Ishikawa (cell line): ENCODE data around the gene DACT2.

Source experiments
- EP300 ChIP-seq: IDR thresholded peaks from 2 replicates; pipeline ENCODE4 v1.6.1; 2012; ENCODE audit warnings: borderline replicate concordance
- FOXM1 ChIP-seq: IDR thresholded peaks from 2 replicates; pipeline ENCODE4 v1.6.1; 2012; ENCODE audit warnings: low read depth, borderline replicate concordance
- MAX ChIP-seq: IDR thresholded peaks from 2 replicates; pipeline ENCODE4 v1.6.1; 2012
- NFIC ChIP-seq: IDR thresholded peaks from 2 replicates; pipeline ENCODE4 v1.6.1; 2012
- REST ChIP-seq: IDR thresholded peaks from 2 replicates; pipeline ENCODE4 v1.6.1; 2012; ENCODE audit warnings: low read depth, mild to moderate bottlenecking
- TAF1 ChIP-seq: IDR thresholded peaks from 2 replicates; pipeline ENCODE4 v1.6.1; 2012; ENCODE audit warnings: low read depth, mild to moderate bottlenecking
- USF1 ChIP-seq: IDR thresholded peaks from 2 replicates; pipeline ENCODE4 v1.6.1; 2012

- TF ChIP-seq EP300 (no peak), TAF1 (no peak), NFIC (no peak), REST (no peak), MAX (no peak), FOXM1 (no peak), USF1 (no peak)
Measured at GRCh38 chr6:168358842-168359420, 39.4 kb upstream of the DACT2 start.
